Kidney epithelial cell (primary cell): Measurements from ENCODE around the gene EMC7. TPM values are rescaled to one million over a fixed set of nuclear protein-coding genes. Genes with fewer than 3 reads are reported as not detected.

Source experiments
- DNase-seq: peaks from one replicate; pipeline ENCODE4 v3.0.0-alpha.2; 2010; ENCODE audit warnings: low read depth
- H3K27me3 ChIP-seq: 2 replicates; pipeline ENCODE4 v1.6.0; 2011; ENCODE audit warnings: low read length; ENCODE audit not compliant: control insufficient read depth, insufficient read depth
- H3K36me3 ChIP-seq: 2 replicates; pipeline ENCODE4 v1.5.1; 2011; ENCODE audit warnings: low read length; ENCODE audit not compliant: control insufficient read depth, insufficient read depth
- H3K4me3 ChIP-seq: 2 replicates; pipeline ENCODE4 v1.5.1; 2011; ENCODE audit warnings: low read depth, mild to moderate bottlenecking, control low read depth, low read length
- CTCF ChIP-seq: IDR thresholded peaks from 2 replicates; pipeline ENCODE4 v1.5.1; 2011; ENCODE audit warnings: mild to moderate bottlenecking, moderate library complexity, low read length, control low read depth, inconsistent platforms; ENCODE audit not compliant: insufficient read depth, poor library complexity, severe bottlenecking
- total RNA-seq: library from RNA; depleted of rRNA; stranded (reverse); fragments of >200 nt; gene quantifications from 2 replicates; pipeline ENCODE4 v1.2.3, GENCODE V29; 2015

EMC7 gene
- total RNA-seq, 1 donor from 2014 or later, result 60.0 TPM

GRCh38 chr15:34078900-34079299, 22.8 kb downstream of the EMC7 start:
- TF ChIP-seq CTCF, result no peak

GRCh38 chr15:34076785-34077184, 24.9 kb downstream of the EMC7 start:
- TF ChIP-seq CTCF, result no peak
- Histone ChIP-seq H3K4me3 (no peak overlapping the region), H3K36me3 (no peaks in the 10 kb centered on the region), H3K27me3 (no peaks in the 10 kb centered on the region)
- no peak for DNase-seq

More at GRCh38 chr15:34078900-34079299, 22.8 kb downstream of the EMC7 start:
- Histone ChIP-seq H3K36me3 (no peaks in the 10 kb centered on the region), H3K27me3 (no peaks in the 10 kb centered on the region), H3K4me3 (no peak overlapping the region)
- no peak for DNase-seq

- DNase-seq, result no peak
- no peaks in the 10 kb centered on the region for H3K36me3 ChIP-seq
- H3K4me3 ChIP-seq, result no peak overlapping the region
- no peak for TF ChIP-seq CTCF
- no peaks in the 10 kb centered on the region for H3K27me3 ChIP-seq
These were observed 31.7 kb downstream of the EMC7 start for GRCh38 chr15:34070003-34070402.

- Histone ChIP-seq H3K36me3 (no peaks in the 10 kb centered on the region), H3K4me3 (no peak overlapping the region), H3K27me3 (no peaks in the 10 kb centered on the region)
- no peak for TF ChIP-seq CTCF
- no peak for DNase-seq
These were observed 35.7 kb downstream of the EMC7 start for GRCh38 chr15:34065941-34066340.

- Histone ChIP-seq H3K27me3 (no peaks in the 10 kb centered on the region), H3K36me3 (no peaks in the 10 kb centered on the region), H3K4me3 (no peak overlapping the region)
- no peak for DNase-seq
- no peak for TF ChIP-seq CTCF
These were observed 36.4 kb downstream of the EMC7 start for GRCh38 chr15:34065261-34065660.

GRCh38 chr15:34064438-34064837, 37.2 kb downstream of the EMC7 start:
- DNase-seq, result no peak
- H3K4me3 ChIP-seq, result no peak overlapping the region
- TF ChIP-seq CTCF, result no peak
- no peaks in the 10 kb centered on the region for H3K36me3 ChIP-seq
- no peaks in the 10 kb centered on the region for H3K27me3 ChIP-seq
